HG03460 (cell line): ENCODE results near the gene KANSL1.

Experiments
- ATAC-seq: cut with Tn5 transposase; IDR thresholded peaks from one replicate; pipeline ENCODE4 v1.9.1; 2021; ENCODE audit not compliant: unreplicated experiment

The KANSL1 gene

GRCh38 chr17:46086821-46087220 lies 106.4 kb downstream of the KANSL1 start:
- ATAC-seq: no peak

GRCh38 chr17:46085522-46085921 lies 107.7 kb downstream of the KANSL1 start:
- no peak for ATAC-seq

- ATAC-seq: no peak
These were observed 111.0 kb downstream of the KANSL1 start for GRCh38 chr17:46082257-46082656.

GRCh38 chr17:46081018-46081320 lies 112.3 kb downstream of the KANSL1 start:
- ATAC-seq: no peak

GRCh38 chr17:46080118-46081017 lies 112.9 kb downstream of the KANSL1 start:
- ATAC-seq: no peak

GRCh38 chr17:46078675-46079074 lies 114.6 kb downstream of the KANSL1 start:
- no peak for ATAC-seq

- no peak for ATAC-seq
These were observed 118.7 kb downstream of the KANSL1 start for GRCh38 chr17:46074540-46074939.

- ATAC-seq: no peak
These were observed 120.2 kb downstream of the KANSL1 start for GRCh38 chr17:46072998-46073397.

- no peak for ATAC-seq
These were observed 121.4 kb downstream of the KANSL1 start for GRCh38 chr17:46071796-46072195.

- no peak for ATAC-seq
These were observed 128.8 kb downstream of the KANSL1 start for GRCh38 chr17:46064460-46064859.

- ATAC-seq: no peak
These were observed 130.0 kb downstream of the KANSL1 start for GRCh38 chr17:46063241-46063640.

GRCh38 chr17:46061435-46061834 lies 131.8 kb downstream of the KANSL1 start:
- ATAC-seq: no peak

GRCh38 chr17:46060461-46060860 lies 132.8 kb downstream of the KANSL1 start:
- no peak for ATAC-seq

- ATAC-seq: no peak
These were observed 133.7 kb downstream of the KANSL1 start for GRCh38 chr17:46059486-46059885.

- ATAC-seq: no peak
These were observed 135.9 kb downstream of the KANSL1 start for GRCh38 chr17:46057366-46057765.

GRCh38 chr17:46056800-46057304 lies 136.4 kb downstream of the KANSL1 start:
- no peak for ATAC-seq

- no peak for ATAC-seq
These were observed 139.2 kb downstream of the KANSL1 start for GRCh38 chr17:46053911-46054534.

GRCh38 chr17:46049656-46050055 lies 143.6 kb downstream of the KANSL1 start:
- no peak for ATAC-seq

- no peak for ATAC-seq
These were observed 145.4 kb downstream of the KANSL1 start for GRCh38 chr17:46047856-46048255.

- no peak for ATAC-seq
These were observed 145.8 kb downstream of the KANSL1 start for GRCh38 chr17:46047398-46047797.

GRCh38 chr17:46046957-46047356 lies 146.3 kb downstream of the KANSL1 start:
- no peak for ATAC-seq

- no peak for ATAC-seq
These were observed 147.6 kb downstream of the KANSL1 start for GRCh38 chr17:46045639-46046038.
